ENCODE data around the gene DYRK1A.

DNA sequence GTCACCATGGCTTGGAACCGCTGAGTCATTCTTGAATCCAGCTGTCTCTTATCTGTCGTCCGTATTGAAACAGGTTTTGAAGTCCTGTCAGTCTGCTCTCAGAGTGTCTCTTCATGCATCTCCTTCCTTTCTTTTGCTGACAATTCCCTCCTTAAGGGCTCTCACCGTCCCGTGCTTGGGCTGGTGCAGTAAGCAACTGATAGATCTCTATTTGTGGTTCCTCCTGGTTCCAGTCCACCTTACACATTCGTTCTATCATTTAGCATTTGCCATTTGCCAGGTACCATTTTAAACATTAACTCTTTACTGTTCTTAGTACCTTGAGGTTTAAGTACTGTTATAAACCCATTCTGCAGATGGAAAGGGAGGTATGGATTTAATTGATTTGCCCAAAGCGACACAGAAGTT is 88.9 kb downstream of the DYRK1A start:
- TF ChIP-seq, protein P1, sequence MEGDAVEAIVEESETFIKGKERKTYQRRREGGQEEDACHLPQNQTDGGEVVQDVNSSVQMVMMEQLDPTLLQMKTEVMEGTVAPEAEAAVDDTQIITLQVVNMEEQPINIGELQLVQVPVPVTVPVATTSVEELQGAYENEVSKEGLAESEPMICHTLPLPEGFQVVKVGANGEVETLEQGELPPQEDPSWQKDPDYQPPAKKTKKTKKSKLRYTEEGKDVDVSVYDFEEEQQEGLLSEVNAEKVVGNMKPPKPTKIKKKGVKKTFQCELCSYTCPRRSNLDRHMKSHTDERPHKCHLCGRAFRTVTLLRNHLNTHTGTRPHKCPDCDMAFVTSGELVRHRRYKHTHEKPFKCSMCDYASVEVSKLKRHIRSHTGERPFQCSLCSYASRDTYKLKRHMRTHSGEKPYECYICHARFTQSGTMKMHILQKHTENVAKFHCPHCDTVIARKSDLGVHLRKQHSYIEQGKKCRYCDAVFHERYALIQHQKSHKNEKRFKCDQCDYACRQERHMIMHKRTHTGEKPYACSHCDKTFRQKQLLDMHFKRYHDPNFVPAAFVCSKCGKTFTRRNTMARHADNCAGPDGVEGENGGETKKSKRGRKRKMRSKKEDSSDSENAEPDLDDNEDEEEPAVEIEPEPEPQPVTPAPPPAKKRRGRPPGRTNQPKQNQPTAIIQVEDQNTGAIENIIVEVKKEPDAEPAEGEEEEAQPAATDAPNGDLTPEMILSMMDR (tag by site-specific recombination; IDR thresholded peaks at IDR 0.05): no peak
- TF ChIP-seq, protein P2, sequence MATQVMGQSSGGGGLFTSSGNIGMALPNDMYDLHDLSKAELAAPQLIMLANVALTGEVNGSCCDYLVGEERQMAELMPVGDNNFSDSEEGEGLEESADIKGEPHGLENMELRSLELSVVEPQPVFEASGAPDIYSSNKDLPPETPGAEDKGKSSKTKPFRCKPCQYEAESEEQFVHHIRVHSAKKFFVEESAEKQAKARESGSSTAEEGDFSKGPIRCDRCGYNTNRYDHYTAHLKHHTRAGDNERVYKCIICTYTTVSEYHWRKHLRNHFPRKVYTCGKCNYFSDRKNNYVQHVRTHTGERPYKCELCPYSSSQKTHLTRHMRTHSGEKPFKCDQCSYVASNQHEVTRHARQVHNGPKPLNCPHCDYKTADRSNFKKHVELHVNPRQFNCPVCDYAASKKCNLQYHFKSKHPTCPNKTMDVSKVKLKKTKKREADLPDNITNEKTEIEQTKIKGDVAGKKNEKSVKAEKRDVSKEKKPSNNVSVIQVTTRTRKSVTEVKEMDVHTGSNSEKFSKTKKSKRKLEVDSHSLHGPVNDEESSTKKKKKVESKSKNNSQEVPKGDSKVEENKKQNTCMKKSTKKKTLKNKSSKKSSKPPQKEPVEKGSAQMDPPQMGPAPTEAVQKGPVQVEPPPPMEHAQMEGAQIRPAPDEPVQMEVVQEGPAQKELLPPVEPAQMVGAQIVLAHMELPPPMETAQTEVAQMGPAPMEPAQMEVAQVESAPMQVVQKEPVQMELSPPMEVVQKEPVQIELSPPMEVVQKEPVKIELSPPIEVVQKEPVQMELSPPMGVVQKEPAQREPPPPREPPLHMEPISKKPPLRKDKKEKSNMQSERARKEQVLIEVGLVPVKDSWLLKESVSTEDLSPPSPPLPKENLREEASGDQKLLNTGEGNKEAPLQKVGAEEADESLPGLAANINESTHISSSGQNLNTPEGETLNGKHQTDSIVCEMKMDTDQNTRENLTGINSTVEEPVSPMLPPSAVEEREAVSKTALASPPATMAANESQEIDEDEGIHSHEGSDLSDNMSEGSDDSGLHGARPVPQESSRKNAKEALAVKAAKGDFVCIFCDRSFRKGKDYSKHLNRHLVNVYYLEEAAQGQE (tag by site-specific recombination; IDR thresholded peaks at IDR 0.05): no peak
- no peak for TF ChIP-seq AEBP2 (tag by site-specific recombination; IDR thresholded peaks at IDR 0.05; ENCODE audit: borderline replicate concordance)
- no peak for TF ChIP-seq TCF7L2 (IDR thresholded peaks at IDR 0.05; ENCODE audit: borderline replicate concordance, low read depth, low read length)

Measured in HEK293 (cell line).